Activated effector memory CD4-positive, alpha-beta T cell treated with Interleukin-2 at 50 U/mL for 16 hours (primary cell): ENCODE measurements around the gene ZNF786.
"Not testable (repeated sequence)": the region's sequence is repeated elsewhere in the genome, so short reads cannot be mapped to it uniquely, and the experiment has no call there.

Experiments used
- DNase-seq: peaks from one replicate; pipeline ENCODE4 v3.0.0-alpha.2; 2020

ZNF786 gene

GRCh38 chr7:149075286-149075685, 15.2 kb downstream of the ZNF786 start:
- DNase-seq: no peak

GRCh38 chr7:149074116-149074885, 16.2 kb downstream of the ZNF786 start:
- no peak for DNase-seq

- DNase-seq: no peak
These were observed 18.1 kb downstream of the ZNF786 start for GRCh38 chr7:149072438-149072775.

- peak; percentile 37 for DNase-seq
These were observed 18.7 kb downstream of the ZNF786 start for GRCh38 chr7:149071641-149072437.

- DNase-seq: no peak
These were observed 19.3 kb downstream of the ZNF786 start for GRCh38 chr7:149071182-149071635.

GRCh38 chr7:149070372-149071125, 20.0 kb downstream of the ZNF786 start:
- no peak for DNase-seq

GRCh38 chr7:149067869-149068268, 22.6 kb downstream of the ZNF786 start:
- DNase-seq: no peak

- DNase-seq: no peak
These were observed 27.0 kb downstream of the ZNF786 start for GRCh38 chr7:149063476-149063875.

- DNase-seq: not testable (repeated sequence)
These were observed 28.2 kb downstream of the ZNF786 start for GRCh38 chr7:149062217-149062899.

GRCh38 chr7:149060156-149060555, 30.4 kb downstream of the ZNF786 start:
- no peak for DNase-seq

GRCh38 chr7:149053885-149054284, 36.6 kb downstream of the ZNF786 start:
- DNase-seq: no peak

- no peak for DNase-seq
These were observed 37.1 kb downstream of the ZNF786 start for GRCh38 chr7:149053384-149053783.

- no peak for DNase-seq
These were observed 39.6 kb downstream of the ZNF786 start for GRCh38 chr7:149050941-149051340.

- no peak for DNase-seq
These were observed 41.7 kb downstream of the ZNF786 start for GRCh38 chr7:149048805-149049204.

GRCh38 chr7:149046416-149046815, 44.1 kb downstream of the ZNF786 start:
- DNase-seq: no peak

GRCh38 chr7:149043936-149044335, 46.6 kb downstream of the ZNF786 start:
- no peak for DNase-seq

GRCh38 chr7:149041350-149041749, 49.2 kb downstream of the ZNF786 start:
- DNase-seq: no peak

- not testable (repeated sequence) for DNase-seq
These were observed 51.9 kb downstream of the ZNF786 start for GRCh38 chr7:149038641-149039040.

GRCh38 chr7:149036676-149037075, 53.8 kb downstream of the ZNF786 start:
- DNase-seq: no peak

- no peak for DNase-seq
These were observed 59.1 kb downstream of the ZNF786 start for GRCh38 chr7:149031353-149031910.

GRCh38 chr7:149030439-149030838, 60.1 kb downstream of the ZNF786 start:
- DNase-seq: not testable (repeated sequence)

GRCh38 chr7:149028346-149029109, 62.0 kb downstream of the ZNF786 start, which contains the start of gene PDIA4:
Gene PDIA4, minus strand, starts transcription at chr7:149028505. Its CDS starts 97 bp downstream, at chr7:149028408.
- DNase-seq: peak; percentile 99
